Transverse colon (tissue), 4 donors: ENCODE data around the gene EGR4. TPM values are rescaled to one million over a fixed set of nuclear protein-coding genes. Genes with fewer than 3 reads are reported as not detected.

Experiments used
- DNase-seq: peaks from one replicate; pipeline ENCODE4 v3.0.0-alpha.2; 2019
- H3K27ac ChIP-seq, 4 donors: fragments of 200-600 bp; sonication (generic); 2 replicates each; pipeline ENCODE4 v1.5.1; 2016 to 2018; ENCODE audit warnings: inconsistent platforms in 4 of 4
- H3K27me3 ChIP-seq: fragments of 200-600 bp; sonication (generic); 2 replicates; pipeline ENCODE4 v1.5.1; 2017; ENCODE audit warnings: inconsistent platforms
- H3K36me3 ChIP-seq, 4 donors: fragments of 200-600 bp; sonication (generic); 2 replicates each; pipeline ENCODE4 v1.5.1; 2017 to 2019; ENCODE audit warnings: inconsistent platforms in 4 of 4
- H3K4me1 ChIP-seq, 4 donors: fragments of 200-600 bp; sonication (generic); 2 replicates each; pipeline ENCODE4 v1.5.1; 2017 to 2020; ENCODE audit warnings: inconsistent platforms in 4 of 4
- H3K4me3 ChIP-seq, 4 donors: fragments of 200-600 bp; sonication (generic); 1 replicate in 1 of 4; 2 replicates in 3 of 4; pipeline versions ENCODE4 v1.5.1 to v1.6.1; 2017 to 2019; ENCODE audit warnings: inconsistent platforms in 4 of 4
- H3K9me3 ChIP-seq, 2 donors: fragments of 200-600 bp; sonication (generic); 2 replicates each; pipeline ENCODE4 v1.5.1; 2017 to 2019; ENCODE audit warnings: inconsistent platforms in 2 of 2
- EP300 ChIP-seq: sonication (generic); formaldehyde crosslinking; IDR thresholded peaks from one replicate; pipeline ENCODE4 v1.6.1; 2017; ENCODE audit warnings: antibody characterized with exemption, low read depth
- POLR2A ChIP-seq: fragments of 450-650 bp; IDR thresholded peaks from one replicate; pipeline ENCODE4 v1.6.1; 2016; ENCODE audit warnings: antibody characterized with exemption, mild to moderate bottlenecking, moderate library complexity
- POLR2AphosphoS5 ChIP-seq, 3 donors: sonication (generic); formaldehyde crosslinking; IDR thresholded peaks; one replicate each; pipeline ENCODE4 v1.6.1; 2016; ENCODE audit warnings: antibody characterized with exemption in 3 of 3
- WGBS, 2 donors: methylation state at CpG; one replicate each; pipeline ENCODE4 v1.1.5; 2018; ENCODE audit warnings: low coverage in 1 of 2; 5-methylcytosine and 5-hydroxymethylcytosine counted together
- in situ Hi-C, 4 donors: fragments of 200-750 bp; cut with MboI; loops; one replicate each; pipeline versions ENCODE4 v1.15.0 to v1.15.1; 2017; ENCODE audit warnings: low sequenced_read_pairs in 3 of 4, low pct_ligation_motif_present in 1 of 4, low pct_unique_long_range_greater_than_20kb in 1 of 4
- intact Hi-C: fragments of 100-400 bp; cut with DNase I; formaldehyde crosslinking; loops from one replicate; pipeline ENCODE4 v1.15.1; 2023; ENCODE audit warnings: low total_unique reads
- total RNA-seq, 4 donors: library from RNA; depleted of rRNA; stranded (reverse); fragments of >200 nt; gene quantifications; one replicate each; pipeline ENCODE4 v1.1.0, GENCODE V29; 2016
- TF ChIP-seq, protein P1 (sequence below), 5 experiments: fragments of 200-600 bp in 3 of 5; fragments of 450-650 bp in 2 of 5; sonication (generic) in 3 of 5; IDR thresholded peaks; 1 replicate in 2 of 5; 2 replicates in 3 of 5; pipeline ENCODE4 v1.5.1; 2016 to 2017; ENCODE audit warnings: antibody characterized with exemption in 5 of 5, inconsistent platforms in 3 of 5, mild to moderate bottlenecking in 2 of 5, moderate library complexity in 1 of 5

Gene EGR4
- total RNA-seq, 4 donors from 2014 or later, result not detected

DNA sequence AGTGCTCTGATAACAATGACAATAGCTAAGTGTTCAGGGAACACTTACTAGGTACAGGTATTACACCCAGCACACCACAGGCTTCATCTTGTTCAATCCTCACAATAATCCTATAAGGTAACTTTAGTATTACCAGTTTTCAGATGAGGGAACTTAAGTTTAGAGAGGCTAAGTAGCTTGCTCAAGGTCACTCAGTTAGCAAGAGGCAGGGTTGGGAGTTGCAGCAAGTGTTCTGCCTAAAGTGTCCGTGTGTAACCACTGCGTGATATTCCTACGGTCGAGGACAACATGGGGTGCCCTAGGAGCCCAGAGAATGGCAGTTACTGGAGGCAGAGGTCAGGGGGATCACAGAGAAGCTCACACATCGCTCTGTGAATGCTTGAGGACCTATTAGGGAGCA lies 30.2 kb upstream of the EGR4 start:
- H3K4me1 ChIP-seq, result no peaks in the 10 kb centered on the region
- no peak overlapping the region for H3K4me3 ChIP-seq
- no peak overlapping the region for H3K27ac ChIP-seq
- H3K36me3 ChIP-seq, result no peaks in the 10 kb centered on the region
- no peak for DNase-seq
- in situ Hi-C loops (no loop called here), intact Hi-C loops (no loop called here)
- whole genome bisulfite sequencing, 2 donors, result 20 to 76% methylated on average over 1 to 5 of the region's 5 CpGs
- H3K9me3 ChIP-seq, result no peaks in the 10 kb centered on the region
- TF ChIP-seq POLR2A (no peak), POLR2AphosphoS5 (IDR thresholded peaks at IDR 0.05) (no peak), EP300 (no peak)
- TF ChIP-seq, protein P1, sequence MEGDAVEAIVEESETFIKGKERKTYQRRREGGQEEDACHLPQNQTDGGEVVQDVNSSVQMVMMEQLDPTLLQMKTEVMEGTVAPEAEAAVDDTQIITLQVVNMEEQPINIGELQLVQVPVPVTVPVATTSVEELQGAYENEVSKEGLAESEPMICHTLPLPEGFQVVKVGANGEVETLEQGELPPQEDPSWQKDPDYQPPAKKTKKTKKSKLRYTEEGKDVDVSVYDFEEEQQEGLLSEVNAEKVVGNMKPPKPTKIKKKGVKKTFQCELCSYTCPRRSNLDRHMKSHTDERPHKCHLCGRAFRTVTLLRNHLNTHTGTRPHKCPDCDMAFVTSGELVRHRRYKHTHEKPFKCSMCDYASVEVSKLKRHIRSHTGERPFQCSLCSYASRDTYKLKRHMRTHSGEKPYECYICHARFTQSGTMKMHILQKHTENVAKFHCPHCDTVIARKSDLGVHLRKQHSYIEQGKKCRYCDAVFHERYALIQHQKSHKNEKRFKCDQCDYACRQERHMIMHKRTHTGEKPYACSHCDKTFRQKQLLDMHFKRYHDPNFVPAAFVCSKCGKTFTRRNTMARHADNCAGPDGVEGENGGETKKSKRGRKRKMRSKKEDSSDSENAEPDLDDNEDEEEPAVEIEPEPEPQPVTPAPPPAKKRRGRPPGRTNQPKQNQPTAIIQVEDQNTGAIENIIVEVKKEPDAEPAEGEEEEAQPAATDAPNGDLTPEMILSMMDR (IDR thresholded peaks at IDR 0.05), result no peak
- peaks cover 19% of the 10 kb centered on the region for H3K27me3 ChIP-seq

DNA sequence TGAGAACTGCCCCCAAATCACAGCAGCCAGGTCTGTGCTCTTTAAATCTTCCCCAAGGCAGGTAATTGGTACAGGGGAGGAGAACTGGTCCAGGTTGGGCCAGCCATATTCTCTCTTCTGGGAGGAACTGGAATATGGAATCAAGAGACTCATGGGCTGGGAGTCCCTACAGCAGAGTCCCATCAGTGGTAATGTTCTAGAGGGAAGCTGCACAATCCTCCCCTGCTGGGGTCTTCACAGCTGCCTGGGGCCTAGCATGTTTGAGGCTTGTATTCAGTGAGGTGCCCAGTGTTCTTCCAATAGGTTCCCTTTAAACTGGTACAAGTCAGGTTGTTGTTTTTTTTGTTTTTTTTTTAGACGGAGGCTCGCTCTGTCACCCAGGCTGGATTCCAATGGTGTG lies 21.1 kb upstream of the EGR4 start:
- WGBS, 2 donors, result 93% methylated on average over 2 of the region's 2 CpGs; no CpG with 5 or more reads in 1 of the 2 donors
- Histone ChIP-seq H3K27ac (no peak overlapping the region), H3K36me3 (no peaks in the 10 kb centered on the region), H3K9me3 (no peaks in the 10 kb centered on the region), H3K4me3 (no peak overlapping the region), H3K4me1 (no peaks in the 10 kb centered on the region), H3K27me3 (peaks cover 4% of the 10 kb centered on the region)
- TF ChIP-seq, protein P1 (IDR thresholded peaks at IDR 0.05), result no peak
- TF ChIP-seq POLR2AphosphoS5 (IDR thresholded peaks at IDR 0.05) (no peak), EP300 (no peak), POLR2A (no peak)
- DNase-seq, result no peak
- intact Hi-C loops (no loop called here), in situ Hi-C loops (no loop called here)

DNA sequence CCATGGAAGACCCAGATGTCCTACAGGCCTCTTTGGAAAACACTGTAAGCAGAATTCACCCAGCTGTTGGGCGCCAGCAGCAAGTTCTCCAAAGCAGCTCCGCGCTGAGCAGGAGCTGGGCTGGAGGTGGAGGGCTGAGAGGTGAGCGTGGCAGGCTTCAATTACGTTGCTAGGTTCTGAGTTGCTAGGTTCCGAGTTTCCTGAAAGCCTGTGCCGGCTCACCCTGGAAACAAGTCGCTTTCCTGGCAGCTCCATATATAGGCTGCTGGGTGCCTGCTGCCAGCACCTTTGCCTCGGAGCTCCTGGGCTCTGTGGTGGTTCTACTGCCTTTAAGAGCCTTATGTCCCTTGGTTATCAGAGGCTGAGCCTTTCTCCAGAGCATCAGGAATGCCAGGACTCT lies 14.4 kb upstream of the EGR4 start:
- in situ Hi-C loops (no loop called here), intact Hi-C loops (no loop called here)
- H3K36me3 ChIP-seq, result no peaks in the 10 kb centered on the region
- H3K27me3 ChIP-seq, result peaks cover 8% of the 10 kb centered on the region
- no peaks in the 10 kb centered on the region for H3K4me1 ChIP-seq
- H3K27ac ChIP-seq, result no peak overlapping the region
- no peak for DNase-seq
- no peaks in the 10 kb centered on the region for H3K9me3 ChIP-seq
- TF ChIP-seq, protein P1 (IDR thresholded peaks at IDR 0.05), result no peak
- TF ChIP-seq POLR2A, result no peak
- no peak for TF ChIP-seq EP300
- TF ChIP-seq POLR2AphosphoS5 (IDR thresholded peaks at IDR 0.05), result no peak
- WGBS, 2 donors, result 78% methylated on average over 9 of the region's 9 CpGs; no CpG with 5 or more reads in 1 of the 2 donors
- no peak overlapping the region for H3K4me3 ChIP-seq

DNA sequence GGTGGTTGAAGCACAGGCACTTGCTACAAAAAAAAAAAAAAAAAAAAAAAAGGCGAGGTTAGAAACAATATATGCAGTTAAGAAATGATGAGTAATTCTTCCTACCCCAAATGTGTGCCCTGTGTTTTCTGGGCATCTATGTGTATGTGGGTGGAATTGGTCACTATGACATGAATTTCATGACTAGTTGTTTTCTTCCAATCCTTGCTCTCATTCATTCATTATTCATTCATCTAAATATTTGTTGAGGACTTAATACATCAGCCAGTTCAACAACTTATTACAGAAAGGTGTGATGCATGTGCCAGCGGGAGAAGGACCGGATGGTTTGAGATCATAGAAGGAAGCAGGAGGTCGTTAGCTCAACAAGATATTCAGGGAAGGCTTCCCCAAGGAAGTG lies 8.3 kb upstream of the EGR4 start:
- DNase-seq, result no peak
- WGBS, 2 donors, result 72 to 78% methylated on average over 4 of the region's 4 CpGs
- intact Hi-C loops, result no loop called here
- Histone ChIP-seq H3K27me3 (peaks cover 25% of the 10 kb centered on the region), H3K27ac (no peak overlapping the region), H3K9me3 (no peaks in the 10 kb centered on the region), H3K4me1 (no peaks in the 10 kb centered on the region), H3K36me3 (no peaks in the 10 kb centered on the region), H3K4me3 (no peak overlapping the region)
- no peak for TF ChIP-seq POLR2A
- TF ChIP-seq EP300, result no peak
- TF ChIP-seq, protein P1 (IDR thresholded peaks at IDR 0.05), result no peak
- TF ChIP-seq POLR2AphosphoS5 (IDR thresholded peaks at IDR 0.05), result no peak
- in situ Hi-C loops, result no loop called here
